ENCODE measurements around the gene ULK1.
"Not testable (repeated sequence)": the region's sequence is repeated elsewhere in the genome, so short reads cannot be mapped to it uniquely, and the experiment has no call there.

Gene ULK1

DNA sequence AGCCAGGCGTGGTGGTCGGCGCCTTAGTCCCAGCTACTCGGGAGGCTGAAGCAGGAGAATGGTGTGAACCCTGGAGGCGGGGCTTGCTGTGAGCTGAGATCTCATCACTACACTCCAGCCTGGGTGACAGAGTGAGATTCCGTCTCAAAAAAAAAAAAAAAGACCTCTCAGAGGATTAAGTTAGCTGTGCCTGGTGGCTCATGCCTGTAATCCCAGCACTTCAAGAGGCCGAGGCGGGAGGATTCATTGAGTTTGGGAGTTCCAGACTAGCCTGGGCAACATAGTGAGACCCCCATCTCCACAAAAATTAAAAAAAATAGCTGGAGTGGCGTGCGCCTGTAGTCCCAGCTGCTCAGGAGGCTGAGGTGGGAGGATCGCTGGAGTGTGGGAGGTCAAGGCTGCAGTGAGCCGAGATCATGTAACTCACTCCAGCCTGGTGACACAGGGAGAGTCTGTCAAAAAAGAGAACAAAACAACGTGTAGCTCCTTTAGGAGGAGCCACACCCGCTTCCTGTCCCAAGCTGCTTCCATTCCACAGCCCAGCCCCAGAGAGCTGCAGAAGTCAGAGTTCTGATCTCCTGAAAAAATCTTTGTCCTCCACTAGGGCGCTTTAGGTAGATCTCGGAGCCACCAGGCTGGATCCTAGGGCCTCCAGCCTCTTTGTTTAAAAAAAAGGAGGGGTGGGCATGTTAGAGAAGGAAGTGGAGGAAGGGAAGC lies 11.5 kb upstream of the ULK1 start:
- TF ChIP-seq, protein P1, sequence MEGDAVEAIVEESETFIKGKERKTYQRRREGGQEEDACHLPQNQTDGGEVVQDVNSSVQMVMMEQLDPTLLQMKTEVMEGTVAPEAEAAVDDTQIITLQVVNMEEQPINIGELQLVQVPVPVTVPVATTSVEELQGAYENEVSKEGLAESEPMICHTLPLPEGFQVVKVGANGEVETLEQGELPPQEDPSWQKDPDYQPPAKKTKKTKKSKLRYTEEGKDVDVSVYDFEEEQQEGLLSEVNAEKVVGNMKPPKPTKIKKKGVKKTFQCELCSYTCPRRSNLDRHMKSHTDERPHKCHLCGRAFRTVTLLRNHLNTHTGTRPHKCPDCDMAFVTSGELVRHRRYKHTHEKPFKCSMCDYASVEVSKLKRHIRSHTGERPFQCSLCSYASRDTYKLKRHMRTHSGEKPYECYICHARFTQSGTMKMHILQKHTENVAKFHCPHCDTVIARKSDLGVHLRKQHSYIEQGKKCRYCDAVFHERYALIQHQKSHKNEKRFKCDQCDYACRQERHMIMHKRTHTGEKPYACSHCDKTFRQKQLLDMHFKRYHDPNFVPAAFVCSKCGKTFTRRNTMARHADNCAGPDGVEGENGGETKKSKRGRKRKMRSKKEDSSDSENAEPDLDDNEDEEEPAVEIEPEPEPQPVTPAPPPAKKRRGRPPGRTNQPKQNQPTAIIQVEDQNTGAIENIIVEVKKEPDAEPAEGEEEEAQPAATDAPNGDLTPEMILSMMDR (IDR thresholded peaks at IDR 0.05; ENCODE audit: low read depth, low read length, missing control alignments): no peak
- DNase-seq (ENCODE audit: low read depth): no peak
- in situ Hi-C loops (cut with HindIII; ENCODE audit: low sequenced_read_pairs): no loop called here
- no peak overlapping the region for H3K4me3 ChIP-seq (ENCODE audit: low read depth, low read length)

DNA sequence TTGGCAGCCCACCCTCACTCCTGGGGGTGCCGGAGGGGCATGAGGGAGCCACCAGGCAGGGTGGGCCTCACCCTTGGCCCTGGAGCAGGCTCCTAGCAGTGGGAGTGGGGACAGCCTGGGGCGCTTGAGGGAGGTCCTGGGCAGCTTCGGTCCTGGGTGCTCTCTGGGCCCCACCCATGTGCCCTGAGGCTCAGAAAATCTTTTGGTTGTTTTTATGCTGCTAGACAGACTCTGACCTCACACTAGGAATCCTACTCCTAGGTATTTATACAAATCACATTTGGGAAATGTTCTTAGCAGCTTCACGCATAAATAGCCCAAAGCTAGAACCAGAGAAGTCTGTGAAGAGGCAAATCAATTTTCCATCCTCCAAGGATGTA lies 10.9 kb upstream of the ULK1 start:
- in situ Hi-C loops (cut with HindIII; ENCODE audit: low sequenced_read_pairs): no loop called here
- H3K4me3 ChIP-seq (ENCODE audit: low read depth, low read length): no peak overlapping the region
- DNase-seq (ENCODE audit: low read depth): no peak
- TF ChIP-seq, protein P1 (IDR thresholded peaks at IDR 0.05; ENCODE audit: low read depth, low read length, missing control alignments): no peak

DNA sequence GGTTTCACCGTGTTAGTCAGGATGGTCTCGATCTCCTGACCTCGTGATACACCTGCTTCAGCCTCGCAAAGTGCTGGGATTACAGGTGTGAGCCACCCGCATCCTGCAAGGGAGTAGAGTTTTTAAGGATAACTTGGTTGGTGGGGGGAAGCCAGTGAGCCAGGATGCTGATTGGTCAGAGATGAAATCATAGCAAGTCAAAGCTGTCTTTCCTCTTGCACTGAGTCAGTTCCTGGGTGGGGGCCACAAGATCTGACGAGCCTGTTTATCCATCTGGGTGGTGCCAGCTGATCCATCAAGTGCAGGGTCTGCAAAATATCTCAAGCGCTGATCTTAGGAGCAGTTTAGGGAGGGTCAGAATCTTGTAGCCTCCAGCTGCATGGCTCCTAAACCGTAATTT lies 9.3 kb upstream of the ULK1 start:
- in situ Hi-C loops (cut with HindIII; ENCODE audit: low sequenced_read_pairs): loop anchor here (5.0 kb wide), 1 partner anchor 102 kb away; no protein-coding TSS in a partner anchor
- not testable (repeated sequence) for H3K4me3 ChIP-seq (ENCODE audit: low read depth, low read length); DNase-seq (ENCODE audit: low read depth)

DNA sequence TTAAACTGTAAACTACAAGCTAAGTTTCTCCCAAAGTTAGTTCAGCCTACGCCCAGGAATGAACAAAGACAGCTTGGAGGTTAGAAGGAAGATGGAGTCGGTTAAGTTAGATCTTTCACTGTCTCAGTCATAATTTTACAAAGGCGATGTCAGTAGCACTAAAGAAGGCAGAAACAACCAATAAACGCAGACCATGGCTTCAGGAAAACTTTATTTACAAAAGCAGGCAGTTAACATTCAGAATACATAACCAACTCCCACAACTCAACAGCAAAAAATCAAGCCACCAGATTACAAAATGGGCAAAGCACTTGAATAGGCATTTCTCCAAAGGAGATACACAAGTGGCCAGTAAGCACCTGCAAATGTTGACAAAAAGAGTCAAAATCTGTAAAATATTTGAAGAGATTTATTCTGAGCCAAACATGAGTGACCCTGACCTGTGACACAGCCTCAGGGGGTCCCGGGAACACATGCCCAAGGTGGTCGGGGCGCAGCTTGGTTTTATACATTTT lies 8.8 kb upstream of the ULK1 start:
- TF ChIP-seq, protein P1 (IDR thresholded peaks at IDR 0.05; ENCODE audit: low read depth, low read length, missing control alignments): no peak
- in situ Hi-C loops (cut with HindIII; ENCODE audit: low sequenced_read_pairs): loop anchor here (5.0 kb wide), 1 partner anchor 102 kb away; no protein-coding TSS in a partner anchor
- no peak overlapping the region for H3K4me3 ChIP-seq (ENCODE audit: low read depth, low read length)
- DNase-seq (ENCODE audit: low read depth): no peak

DNA sequence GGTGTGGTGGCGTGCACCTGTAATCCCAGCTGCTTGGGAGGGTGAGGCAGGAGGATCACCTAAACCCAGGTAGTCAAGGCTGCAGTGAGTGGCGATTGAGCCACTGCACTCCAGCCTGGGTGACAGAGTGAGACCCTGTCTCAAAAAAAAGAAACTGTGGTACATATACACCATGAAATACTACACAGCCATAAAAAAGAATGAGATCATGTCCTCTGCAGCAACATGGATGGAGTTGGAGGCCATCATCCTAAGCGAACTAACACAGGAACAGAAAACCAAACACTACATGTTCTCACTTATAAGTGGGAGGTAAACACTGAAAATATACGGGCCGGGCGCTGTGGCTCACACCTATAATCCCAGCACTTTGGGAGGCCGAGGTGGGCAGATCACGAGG lies 2.7 kb upstream of the ULK1 start:
- in situ Hi-C loops (cut with HindIII; ENCODE audit: low sequenced_read_pairs); H3K4me3 ChIP-seq (ENCODE audit: low read depth, low read length); DNase-seq (ENCODE audit: low read depth): not testable (repeated sequence)

DNA sequence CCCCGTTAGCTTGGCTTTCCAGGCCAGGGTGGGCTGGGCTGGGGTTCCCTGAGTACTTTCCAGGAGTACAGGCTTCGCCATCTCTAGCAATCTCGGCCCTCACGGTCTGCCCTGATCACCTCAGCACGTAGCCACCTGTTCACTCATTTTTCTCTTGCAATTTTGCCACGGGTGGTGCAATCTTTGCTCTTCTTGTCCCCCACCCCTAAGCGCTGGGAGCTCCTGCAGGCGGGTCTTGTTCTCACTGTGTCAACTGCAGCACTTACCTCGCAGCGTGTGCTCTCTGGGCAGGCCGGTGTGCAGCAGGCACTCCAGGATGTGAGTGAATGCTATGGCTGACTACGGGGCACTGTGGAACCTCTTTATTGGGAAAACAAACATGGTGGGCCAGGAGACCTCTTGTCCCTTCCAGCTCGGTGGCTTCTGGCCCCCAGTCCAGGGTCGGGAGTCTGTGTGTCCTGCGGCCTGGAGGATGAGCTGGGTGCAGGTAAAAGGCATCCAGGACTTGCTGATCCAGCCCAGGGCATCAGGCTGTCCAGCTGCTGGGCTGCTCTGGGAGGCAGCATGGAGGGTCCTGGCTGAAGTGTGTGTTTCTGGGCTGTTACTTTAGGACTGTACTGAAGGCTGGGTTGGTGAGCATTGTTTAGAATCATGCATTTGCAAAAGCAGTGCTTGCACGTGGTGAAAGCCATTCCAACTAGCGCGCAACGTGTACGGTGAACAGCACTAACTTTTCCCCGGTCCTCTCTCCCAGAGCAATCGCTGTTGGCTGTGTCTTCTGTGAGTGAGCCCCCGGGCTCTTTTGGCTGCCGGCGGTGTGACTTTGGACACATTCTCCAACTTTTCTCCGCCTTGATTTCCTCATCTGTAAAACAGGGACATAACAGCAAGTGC lies 1.5 kb upstream of the ULK1 start:
- TF ChIP-seq, protein P1 (IDR thresholded peaks at IDR 0.05; ENCODE audit: low read depth, low read length, missing control alignments): no peak
- DNase-seq (ENCODE audit: low read depth): no peak
- no peak overlapping the region for H3K4me3 ChIP-seq (ENCODE audit: low read depth, low read length)
- in situ Hi-C loops (cut with HindIII; ENCODE audit: low sequenced_read_pairs): no loop called here

DNA sequence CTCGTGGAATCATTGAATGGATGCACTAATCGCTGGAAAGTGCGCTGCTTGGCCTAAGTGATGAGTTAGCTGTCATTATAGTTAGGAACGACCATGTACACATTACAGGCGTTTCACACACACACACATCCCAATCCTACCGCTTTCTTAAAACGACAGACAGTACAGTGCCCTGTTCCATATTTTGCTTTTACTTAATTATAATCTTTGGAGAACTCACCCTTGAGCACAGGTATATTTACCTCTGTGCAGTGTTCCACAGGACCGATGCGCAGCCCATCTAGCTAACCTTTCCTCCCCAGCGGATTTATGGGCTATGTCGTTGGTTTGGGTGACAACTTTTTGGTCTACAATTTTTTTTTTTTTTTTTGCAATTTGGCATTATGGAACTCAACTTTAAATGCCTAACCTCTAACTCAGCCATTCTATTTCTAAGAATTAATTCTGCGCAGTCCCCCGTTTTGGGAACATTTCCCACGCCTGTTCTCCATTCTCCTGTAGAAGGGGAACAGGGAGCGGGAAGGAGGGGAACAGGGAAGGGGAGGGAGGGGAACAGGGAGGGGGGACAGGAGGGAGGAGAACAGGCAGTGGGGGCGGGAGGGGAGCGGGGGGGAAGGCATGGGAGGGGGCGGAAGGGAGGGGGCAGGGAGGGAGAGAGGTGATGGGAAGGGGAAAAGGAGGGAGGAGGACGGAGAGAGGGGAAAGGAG lies 663 bp upstream of the ULK1 start:
- in situ Hi-C loops (cut with HindIII; ENCODE audit: low sequenced_read_pairs): no loop called here
- H3K4me3 ChIP-seq (ENCODE audit: low read depth, low read length): peak overlapping the region; percentile 3
- TF ChIP-seq, protein P1 (IDR thresholded peaks at IDR 0.05; ENCODE audit: low read depth, low read length, missing control alignments): no peak
- DNase-seq (ENCODE audit: low read depth): no peak
